Heart left ventricle (tissue), 16 donors: Measurements from ENCODE around the gene C12orf60. TPM values are rescaled to one million over a fixed set of nuclear protein-coding genes. Genes with fewer than 3 reads are reported as not detected.
"Not testable (repeated sequence)": the region's sequence is repeated elsewhere in the genome, so short reads cannot be mapped to it uniquely, and the experiment has no call there.

Experiments
- ATAC-seq, 4 donors: fragments of 200-7000 bp; cut with Tn5 transposase; one replicate each; pipeline ENCODE4 v1.9.1; 2020 to 2022; ENCODE audit warnings: moderate library complexity in 4 of 4, mild to moderate bottlenecking in 3 of 4, moderate number of reproducible peaks in 1 of 4
- DNase-seq, 5 donors: peaks; one replicate each; pipeline ENCODE4 v3.0.0-alpha.2; 2020
- H3K27ac ChIP-seq, 12 donors: fragments of 200-600 bp; sonication (generic) in 4 of 12; one replicate each; pipeline versions ENCODE4 v1.5.0 to v1.8.0; 2016 to 2022; ENCODE audit warnings: mild to moderate bottlenecking in 2 of 12
- H3K27me3 ChIP-seq, 9 donors: fragments of 200-600 bp; sonication (generic) in 2 of 9; one replicate each; pipeline versions ENCODE4 v1.5.1 to v1.8.0; 2016 to 2022; ENCODE audit warnings: mild to moderate bottlenecking in 3 of 9
- H3K36me3 ChIP-seq, 9 donors: fragments of 200-600 bp; sonication (generic) in 2 of 9; one replicate each; pipeline versions ENCODE4 v1.5.0 to v1.8.0; 2018 to 2022; ENCODE audit warnings: mild to moderate bottlenecking in 2 of 9
- H3K4me1 ChIP-seq, 12 donors: fragments of 200-600 bp; sonication (generic) in 4 of 12; one replicate each; pipeline versions ENCODE4 v1.5.0 to v1.8.0; 2016 to 2022; ENCODE audit warnings: mild to moderate bottlenecking in 3 of 12
- H3K4me3 ChIP-seq, 12 donors: fragments of 200-600 bp; sonication (generic) in 4 of 12; one replicate each; pipeline versions ENCODE4 v1.5.0 to v1.8.0; 2017 to 2022; ENCODE audit warnings: mild to moderate bottlenecking in 9 of 12, moderate library complexity in 4 of 12
- H3K9me3 ChIP-seq, 12 donors: fragments of 200-600 bp; sonication (generic) in 4 of 12; one replicate each; pipeline versions ENCODE4 v1.5.0 to v1.8.0; 2016 to 2022; ENCODE audit warnings: mild to moderate bottlenecking in 1 of 12
- POLR2A ChIP-seq, 2 donors: fragments of 450-650 bp; IDR thresholded peaks; one replicate each; pipeline ENCODE4 v1.6.1; 2017; ENCODE audit warnings: antibody characterized with exemption in 2 of 2, mild to moderate bottlenecking in 2 of 2, moderate library complexity in 2 of 2
- WGBS, 4 donors: extraction: QIAGEN DNeasy Blood & Tissue Kit in 2 of 4; methylation state at CpG; one replicate each; pipeline versions ENCODE4 v1.1.5 to v1.1.7; 2013 to 2018; 5-methylcytosine and 5-hydroxymethylcytosine counted together
- intact Hi-C, 10 donors: fragments of 100-400 bp; cut with DNase I; formaldehyde crosslinking; loops; one replicate each; pipeline versions ENCODE4 v1.11.1 to v1.14.2; 2022
- long read RNA-seq, 3 donors: library from polyadenylated mRNA; unstranded; transcript quantifications; one replicate each; pipeline ENCODE4 v2.0.0, GENCODE V29; 2020 to 2021
- polyA plus RNA-seq, 2 donors: library from polyadenylated mRNA; stranded (reverse); fragments of 200-250 nt; gene quantifications; one replicate each; pipeline ENCODE4 v1.2.3, GENCODE V29; 2013
- total RNA-seq, 9 donors: library from RNA; depleted of rRNA in 2 of 9; stranded (reverse); fragments of >200 nt in 2 of 9; fragmentation: NEBNext Ultra II Directional in 3 of 9; extraction: Animal tissue kit (Norgen Biotek cat#: 25700) in 3 of 9; gene quantifications; one replicate each; pipeline versions ENCODE4 v1.1.0 to v1.2.4, GENCODE V29; 2016 to 2023
- TF ChIP-seq, protein P1 (sequence below), 12 donors: fragments of 200-600 bp; sonication (generic) in 4 of 12; IDR thresholded peaks; one replicate each; pipeline versions ENCODE4 v1.5.0 to v1.8.0; 2018 to 2022; ENCODE audit warnings: antibody characterized with exemption in 12 of 12, mild to moderate bottlenecking in 5 of 12
- donor health status: ischemic (EF 13 %, LVEDD 7.1; RV severe dilation, severe dysfunction).
- donor health status: healthy with polysubstance abuse.
- donor health status: DM: no; HTN: yes; CAD: no.
- donor health status: DM: no; HTN: no; CAD: no.
- donor health status: ischemic (EF 25% LVEDD 6.9; RV normal size, moderate dysfunction).
- donor health status: ischemic (EF 25% LVEDD 5.7; RV mildly dilated, moderate dysfunction).
- donor health status: healthy.
- donor health status: DM: yes; HTN: yes; CAD: no.
- donor health status: ischemic (EF 35%, LVEDD 5.7; RV mildly dilated, moderate dysfunction).
- donor health status: nonischemic (EF 11% LVEDD 7.7; RV severe dilation, severe dysfunction).
- donor health status: DM: yes; HTN: yes; CAD: no.
- donor health status: PGD.
- donor health status: ischemic (EF 29% LVEDD 5.4; RV normal size, mild dysfunction).
- donor health status: nonischemic (EF 23%, LVEDD 6.1; RV moderate dilation, normal function).

The C12orf60 gene, protein sequence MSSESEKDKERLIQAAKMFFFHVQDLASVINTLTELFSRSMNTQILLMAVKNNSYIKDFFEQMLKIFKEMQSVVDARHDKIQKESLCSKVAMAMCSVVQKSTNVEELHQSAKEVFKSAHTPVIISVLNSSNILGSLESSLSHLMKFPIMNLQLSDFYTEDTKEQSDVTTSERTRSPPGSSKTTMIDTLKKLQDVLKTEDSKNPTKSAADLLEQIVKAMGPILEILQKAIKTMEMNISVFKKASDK
- 1 to 10 TPM; 2.0 to 4.6 (median 3.4) TPM for total RNA-seq
- 1 to 10 TPM; 3.6 to 5.3 TPM for polyA plus RNA-seq
- long read RNA-seq, donor 1, partial matches to known transcripts: 0 of 7 reads
- long read RNA-seq, donor 1, other reads (novel, unspliced or antisense): 3 of 7 reads
- long read RNA-seq, donor 2, partial matches to known transcripts: 0 of 6 reads
- long read RNA-seq, donor 2, other reads (novel, unspliced or antisense): 3 of 6 reads
- long read RNA-seq, donor 3, partial matches to known transcripts: 0 of 6 reads
- long read RNA-seq, donor 3, other reads (novel, unspliced or antisense): 2 of 6 reads

DNA sequence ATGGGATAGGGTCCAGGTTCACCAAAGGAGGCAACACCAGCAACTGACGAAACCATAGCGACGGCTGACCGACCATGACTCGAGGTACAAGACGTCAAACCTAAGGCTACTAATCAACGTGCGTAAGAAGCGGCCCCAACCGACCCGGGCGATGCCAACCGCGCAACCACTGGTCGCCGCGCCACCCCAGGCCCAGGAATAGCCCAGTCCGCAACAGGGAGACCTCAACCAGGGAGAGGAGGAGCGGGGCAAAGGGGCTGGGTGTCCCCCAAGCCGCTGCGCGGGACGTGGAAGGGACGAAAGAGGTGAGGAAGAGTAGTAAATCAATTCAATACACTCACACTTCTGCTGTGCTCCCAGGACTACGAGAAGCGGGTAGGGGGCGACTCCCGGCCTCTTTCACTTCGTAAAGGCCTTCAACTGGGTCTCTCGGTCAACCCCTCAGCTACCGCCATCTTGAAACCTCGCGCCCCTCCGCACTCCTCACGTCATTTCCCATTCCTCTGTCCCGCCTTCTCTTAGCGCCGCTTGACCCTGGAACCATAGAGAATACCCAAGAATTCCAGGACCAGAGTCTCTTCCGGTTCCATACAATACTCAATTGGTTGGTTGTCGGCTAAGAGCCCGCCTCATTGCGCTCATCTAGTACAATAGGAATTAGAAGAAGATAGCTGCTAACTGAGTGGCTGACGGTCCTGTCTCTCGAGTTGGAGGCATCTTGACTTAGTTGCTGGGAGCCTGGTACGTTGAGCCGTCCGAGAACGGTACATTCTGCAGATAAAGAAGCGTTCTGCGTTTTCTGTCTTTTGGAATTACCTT, at the start of gene C12orf60, which contains the start of gene WBP11:
Gene C12orf60, plus strand, starts transcription at position 660 of the 819 bp plus-strand sequence. CDS start 19,266 bp downstream, outside the sequence.
Gene WBP11, minus strand, starts transcription at position 468 of the 819 bp plus-strand sequence. CDS start 2,095 bp downstream, outside the sequence.
- H3K4me3 ChIP-seq: peak within 1 kb of the TSS; percentile 74 to 95 (median 82)
- ATAC-seq: peak; percentile 100
- no peaks in the 10 kb centered on the region for H3K27me3 ChIP-seq
- intact Hi-C loops: loop anchor here in 5 of 10 donors (1.0 to 5.0 kb wide), 4 partner anchors 28 to 39 kb away; partner anchors contain the start of gene ART4 (in 3 of the 5)
- peak; percentile 92 to 97 (median 95) for DNase-seq
- H3K9me3 ChIP-seq: no peaks in the 10 kb centered on the region
- H3K27ac ChIP-seq: peak within 1 kb of the TSS; percentile 52 to 95 (median 88)
- 0% methylated on average over 48 to 50 of the region's 50 CpGs for WGBS, 4 donors
- H3K36me3 ChIP-seq: peaks cover 0 to 28% (median 17%) of the 10 kb centered on the region in 9 donors
- peak; percentile 28 to 90 for TF ChIP-seq POLR2A (IDR thresholded peaks at IDR 0.05)
- TF ChIP-seq, protein P1, sequence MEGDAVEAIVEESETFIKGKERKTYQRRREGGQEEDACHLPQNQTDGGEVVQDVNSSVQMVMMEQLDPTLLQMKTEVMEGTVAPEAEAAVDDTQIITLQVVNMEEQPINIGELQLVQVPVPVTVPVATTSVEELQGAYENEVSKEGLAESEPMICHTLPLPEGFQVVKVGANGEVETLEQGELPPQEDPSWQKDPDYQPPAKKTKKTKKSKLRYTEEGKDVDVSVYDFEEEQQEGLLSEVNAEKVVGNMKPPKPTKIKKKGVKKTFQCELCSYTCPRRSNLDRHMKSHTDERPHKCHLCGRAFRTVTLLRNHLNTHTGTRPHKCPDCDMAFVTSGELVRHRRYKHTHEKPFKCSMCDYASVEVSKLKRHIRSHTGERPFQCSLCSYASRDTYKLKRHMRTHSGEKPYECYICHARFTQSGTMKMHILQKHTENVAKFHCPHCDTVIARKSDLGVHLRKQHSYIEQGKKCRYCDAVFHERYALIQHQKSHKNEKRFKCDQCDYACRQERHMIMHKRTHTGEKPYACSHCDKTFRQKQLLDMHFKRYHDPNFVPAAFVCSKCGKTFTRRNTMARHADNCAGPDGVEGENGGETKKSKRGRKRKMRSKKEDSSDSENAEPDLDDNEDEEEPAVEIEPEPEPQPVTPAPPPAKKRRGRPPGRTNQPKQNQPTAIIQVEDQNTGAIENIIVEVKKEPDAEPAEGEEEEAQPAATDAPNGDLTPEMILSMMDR (IDR thresholded peaks at IDR 0.05): no peak
- peaks cover 0 to 33% (median 17%) of the 10 kb centered on the region in 12 donors for H3K4me1 ChIP-seq

DNA sequence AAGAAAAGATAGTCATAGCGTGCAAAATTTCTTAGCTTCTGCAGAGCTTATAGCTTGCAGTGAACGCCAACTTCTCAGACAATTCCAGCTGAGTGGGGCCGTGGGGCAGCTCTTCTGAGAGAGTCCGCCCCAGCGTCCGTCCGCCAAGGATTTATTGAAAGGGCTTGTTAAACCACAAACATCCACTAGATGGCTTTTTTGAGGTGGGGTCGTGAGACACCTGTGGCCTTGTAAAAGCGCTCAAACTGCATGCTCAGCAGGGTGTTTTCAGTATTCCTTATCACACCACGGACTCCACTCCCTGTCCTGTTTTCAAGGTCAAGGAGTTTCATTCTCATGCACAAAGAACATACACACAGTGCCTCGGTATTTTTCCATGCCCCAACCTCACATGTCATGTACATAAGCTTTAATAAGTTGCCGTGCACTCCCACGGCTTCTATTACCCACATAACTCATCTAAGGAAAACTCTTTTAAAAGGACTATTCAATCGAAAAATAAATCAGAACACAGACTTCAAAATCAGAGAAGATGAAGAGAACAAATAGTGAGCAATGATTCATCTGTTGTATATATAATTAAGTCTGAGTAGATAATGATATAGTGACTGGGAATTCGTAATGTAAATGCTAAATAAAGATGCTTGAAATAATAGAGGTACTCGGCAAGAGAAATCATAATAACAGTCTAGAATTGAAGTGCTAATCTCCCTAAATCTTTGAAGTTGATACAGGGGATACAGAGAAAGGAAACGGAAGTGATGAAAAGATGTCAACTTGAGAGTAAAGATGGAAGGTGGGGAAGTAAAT, 46.9 kb upstream of the C12orf60 start:
- 45 to 60% (median 47%) methylated on average over 17 of the region's 17 CpGs for WGBS, 4 donors

DNA sequence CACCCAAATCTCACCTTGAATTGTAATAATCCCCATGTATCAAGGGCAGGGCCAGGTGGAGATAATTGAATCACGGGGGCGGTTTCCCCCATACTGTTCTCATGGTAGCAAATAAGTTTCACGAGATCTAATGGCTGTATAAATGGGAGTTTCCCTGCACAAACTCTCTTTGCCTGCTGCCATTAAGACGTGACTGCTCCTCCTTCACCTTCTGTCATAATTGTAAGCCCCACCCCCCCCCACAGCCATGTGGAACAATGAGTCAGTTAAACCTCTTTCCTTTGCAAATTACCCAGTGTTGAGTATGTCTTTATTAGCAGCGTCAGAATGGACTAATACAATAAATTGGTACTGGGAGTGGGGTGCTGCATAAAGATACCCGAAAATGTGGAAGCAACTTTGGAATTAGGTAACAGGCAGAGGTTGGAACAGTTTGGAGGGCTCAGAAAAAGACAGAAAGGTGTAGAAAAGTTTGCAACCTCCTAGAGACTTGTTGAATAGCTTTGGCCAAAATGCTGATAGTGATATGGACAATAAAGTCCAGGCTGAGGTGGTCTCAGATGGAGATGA, 43.7 kb upstream of the C12orf60 start:
- H3K36me3 ChIP-seq, ATAC-seq, H3K27me3 ChIP-seq, DNase-seq, intact Hi-C loops, H3K4me1 ChIP-seq, H3K27ac ChIP-seq, H3K4me3 ChIP-seq: not testable (repeated sequence)
- peaks cover 0 to 10% (median 0%) of the 10 kb centered on the region in 12 donors for H3K9me3 ChIP-seq
- WGBS, 4 donors: 80 to 95% (median 88%) methylated on average over 6 of the region's 6 CpGs

More for the DNA sequence above, 46.9 kb upstream of the C12orf60 start:
- Histone ChIP-seq H3K36me3 (no peaks in the 10 kb centered on the region), H3K27me3 (no peaks in the 10 kb centered on the region), H3K4me1 (no peaks in the 10 kb centered on the region), H3K9me3 (peaks cover 0 to 10% (median 0%) of the 10 kb centered on the region in 12 donors), H3K27ac (no peak overlapping the region), H3K4me3 (no peak overlapping the region)
- intact Hi-C loops: no loop called here
- DNase-seq (no peak), ATAC-seq (no peak)
- TF ChIP-seq, protein P1 (IDR thresholded peaks at IDR 0.05): peak in 9 of 12 donors; percentile 8 to 38 (median 20)
- TF ChIP-seq POLR2A (IDR thresholded peaks at IDR 0.05): no peak
